PC-3 (cell line): Measurements from ENCODE around the gene EMILIN2.

Experiments
- CTCF ChIP-seq: fragments of 300-600 bp; sonication (generic); conservative IDR thresholded peaks from 2 replicates; pipeline ENCODE4 v1.5.1; 2017; ENCODE audit warnings: antibody characterized with exemption, low read depth, mild to moderate bottlenecking, low read length
- EZH2 ChIP-seq: fragments of 300-600 bp; sonication (generic); IDR thresholded peaks from one replicate; pipeline ENCODE4 v1.6.1; 2017; ENCODE audit warnings: antibody characterized with exemption, mild to moderate bottlenecking, low read length; ENCODE audit not compliant: unreplicated experiment

- no peak for TF ChIP-seq CTCF
- no peak for TF ChIP-seq EZH2
Observed at GRCh38 chr18:2924920-2925319, 78.1 kb downstream of the EMILIN2 start.
